NCI-H510A treated with DMSO at 0.1 percent for 48 hours (cell line): Measurements from ENCODE around the gene VEGFB.

Experiments
- DNase-seq: peaks from one replicate; lab custom pipeline; 2025; lab: John Stamatoyannopoulos, UW

VEGFB gene

DNA sequence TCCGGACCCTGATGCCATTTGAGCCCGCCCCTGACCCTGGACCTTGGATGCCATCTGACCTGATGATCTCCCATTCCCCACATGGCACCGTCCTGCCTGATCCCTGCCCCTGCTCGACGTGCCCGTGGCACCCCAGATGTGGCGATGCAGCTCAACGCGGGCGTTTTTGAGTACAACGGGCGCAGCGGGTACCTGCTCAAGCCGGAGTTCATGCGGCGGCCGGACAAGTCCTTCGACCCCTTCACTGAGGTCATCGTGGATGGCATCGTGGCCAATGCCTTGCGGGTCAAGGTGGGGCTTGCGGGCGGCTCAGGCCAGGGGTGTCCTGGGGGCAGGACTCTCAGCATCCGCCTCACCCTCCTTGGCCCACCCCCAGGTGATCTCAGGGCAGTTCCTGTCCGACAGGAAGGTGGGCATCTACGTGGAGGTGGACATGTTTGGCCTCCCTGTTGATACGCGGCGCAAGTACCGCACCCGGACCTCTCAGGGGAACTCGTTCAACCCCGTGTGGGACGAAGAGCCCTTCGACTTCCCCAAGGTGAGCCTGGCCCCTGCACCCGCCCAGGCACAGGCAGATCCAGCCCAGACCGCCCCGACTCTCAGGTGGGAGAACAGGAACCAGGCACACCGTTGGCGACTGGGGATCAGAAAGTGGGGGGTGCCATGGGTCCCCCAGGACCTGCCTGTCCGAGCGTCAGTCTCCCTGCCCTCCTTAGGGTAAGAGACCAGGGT, 28.1 kb downstream of the VEGFB start:
- DNase-seq, result no peak

DNA sequence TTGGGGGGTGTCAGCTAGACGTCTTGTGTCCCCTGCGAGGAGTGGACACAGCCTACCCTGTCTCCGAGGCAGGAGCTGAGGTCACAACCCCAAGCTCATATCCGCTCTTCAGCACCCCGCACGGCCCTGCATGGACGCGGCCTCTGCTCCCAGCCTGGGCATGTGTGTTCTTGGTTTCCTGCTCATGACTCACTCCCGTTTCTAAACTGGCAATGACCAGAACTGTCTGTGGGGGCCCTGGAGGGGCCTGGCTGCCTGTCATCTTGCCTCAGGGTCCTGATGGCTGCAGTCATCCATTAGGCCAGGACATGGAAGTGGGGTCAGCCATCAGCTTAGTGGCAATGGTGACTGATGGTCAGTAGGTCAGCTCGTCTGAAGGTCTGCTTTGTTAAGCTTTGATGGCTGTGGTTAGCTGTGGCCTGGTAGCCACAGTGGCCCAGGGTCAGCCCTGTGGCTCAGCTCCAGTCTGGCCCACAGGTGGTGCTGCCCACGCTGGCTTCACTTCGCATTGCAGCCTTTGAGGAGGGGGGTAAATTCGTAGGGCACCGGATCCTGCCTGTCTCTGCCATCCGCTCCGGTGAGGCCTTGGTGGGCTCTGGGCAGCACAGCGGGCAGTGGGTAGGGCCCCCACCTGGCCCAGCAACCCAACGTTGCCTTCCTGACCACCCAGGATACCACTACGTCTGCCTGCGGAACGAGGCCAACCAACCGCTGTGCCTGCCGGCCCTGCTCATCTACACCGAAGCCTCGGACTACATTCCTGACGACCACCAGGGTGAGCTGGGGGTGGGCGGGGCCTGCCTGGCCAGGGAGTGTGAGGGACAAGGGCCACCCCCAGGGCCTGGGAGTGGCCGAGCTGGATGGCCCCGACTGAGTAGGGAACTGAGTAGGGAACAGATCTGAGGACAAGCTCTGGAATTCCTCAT, 28.9 kb downstream of the VEGFB start:
- DNase-seq, result no peak

DNA sequence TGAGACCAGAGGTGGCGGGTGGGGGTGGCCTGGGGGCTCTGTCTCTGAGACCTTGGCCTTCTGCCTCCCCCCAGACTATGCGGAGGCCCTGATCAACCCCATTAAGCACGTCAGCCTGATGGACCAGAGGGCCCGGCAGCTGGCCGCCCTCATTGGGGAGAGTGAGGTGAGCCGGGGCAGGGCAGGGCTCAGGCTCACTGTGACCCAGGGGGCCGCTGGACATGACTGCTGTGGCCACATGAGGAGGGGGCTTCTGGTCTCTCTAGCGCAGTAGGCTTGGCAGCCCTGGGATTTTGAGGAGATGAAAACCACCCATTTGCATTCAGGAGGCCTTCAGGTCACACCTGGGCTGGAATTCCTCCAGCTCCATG, 29.5 kb downstream of the VEGFB start:
- DNase-seq, result no peak

DNA sequence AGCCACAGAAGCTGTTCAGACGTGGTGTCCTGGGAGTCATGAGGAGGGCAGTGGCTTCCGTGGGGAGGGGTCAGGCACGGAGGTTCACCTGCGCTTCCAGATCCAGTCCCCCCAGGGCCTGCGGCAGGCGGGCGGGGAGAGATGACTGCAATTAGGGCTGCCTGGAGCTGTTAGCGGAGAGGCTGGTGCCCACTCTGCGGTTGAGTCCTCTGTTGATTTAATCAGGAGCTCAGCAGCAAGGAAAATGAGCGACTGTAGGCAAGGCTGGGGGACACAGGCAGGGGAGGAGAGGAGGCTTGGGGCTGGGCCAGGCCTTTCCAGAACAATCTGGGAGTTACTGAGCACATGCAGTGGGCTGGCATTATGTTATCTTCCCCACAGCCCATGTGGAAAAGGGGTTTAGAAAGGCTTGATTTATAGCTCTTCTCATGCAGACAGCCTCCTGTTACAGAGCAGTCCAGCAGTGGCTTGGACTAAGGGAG, 30.0 kb downstream of the VEGFB start:
- no peak for DNase-seq

DNA sequence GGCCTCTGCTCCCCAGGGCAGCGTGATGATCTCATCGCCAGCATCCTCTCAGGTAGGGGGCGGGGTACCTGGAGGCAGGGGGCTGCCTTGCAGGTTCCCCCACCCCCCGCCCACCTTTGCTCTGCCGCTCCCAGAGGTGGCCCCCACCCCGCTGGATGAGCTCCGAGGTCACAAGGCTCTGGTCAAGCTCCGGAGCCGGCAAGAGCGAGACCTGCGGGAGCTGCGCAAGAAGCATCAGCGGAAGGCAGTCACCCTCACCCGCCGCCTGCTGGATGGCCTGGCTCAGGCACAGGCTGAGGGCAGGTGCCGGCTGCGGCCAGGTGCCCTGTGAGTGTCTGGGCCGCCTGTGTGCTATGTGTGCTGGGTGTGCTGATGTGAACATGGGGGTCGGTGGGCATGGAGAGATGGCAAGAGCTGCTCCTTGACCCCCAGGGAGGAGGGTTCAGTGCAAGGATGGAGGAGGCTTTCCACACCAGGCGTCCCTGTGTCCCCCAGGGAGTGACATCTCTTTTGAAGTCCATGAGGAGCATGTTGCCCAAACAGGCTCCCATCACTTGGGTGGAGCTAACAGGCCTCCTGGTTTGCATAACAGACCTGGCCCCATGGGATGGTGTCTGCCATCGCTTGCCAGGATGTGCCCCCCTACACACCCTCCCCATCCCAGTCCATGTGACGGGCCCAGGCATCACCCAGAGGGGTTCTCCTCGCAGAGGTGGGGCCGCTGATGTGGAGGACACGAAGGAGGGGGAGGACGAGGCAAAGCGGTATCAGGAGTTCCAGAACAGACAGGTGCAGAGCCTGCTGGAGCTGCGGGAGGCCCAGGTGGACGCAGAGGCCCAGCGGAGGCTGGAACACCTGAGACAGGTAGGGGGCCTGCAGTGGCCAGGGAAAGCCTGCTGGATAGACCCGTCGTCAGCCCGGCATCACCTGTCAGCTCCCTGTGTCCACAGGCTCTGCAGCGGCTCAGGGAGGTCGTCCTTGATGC, 31.1 kb downstream of the VEGFB start:
- DNase-seq, result no peak

DNA sequence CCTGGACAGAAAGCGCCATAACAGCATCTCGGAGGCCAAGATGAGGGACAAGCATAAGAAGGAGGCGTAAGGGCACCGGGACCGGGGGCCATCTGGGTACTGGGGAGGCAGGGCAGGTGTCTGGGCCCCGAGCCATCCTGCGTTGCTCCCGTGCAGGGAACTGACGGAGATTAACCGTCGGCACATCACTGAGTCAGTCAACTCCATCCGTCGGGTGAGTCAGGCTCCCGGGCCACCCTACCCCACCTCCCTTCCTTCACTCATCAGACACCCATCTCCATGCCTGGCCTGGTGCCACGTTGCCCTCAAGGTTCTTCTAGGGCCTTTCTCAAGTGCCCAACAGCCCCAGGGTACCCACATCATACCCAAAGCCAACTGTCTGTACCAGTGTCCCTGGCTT, 32.0 kb downstream of the VEGFB start:
- DNase-seq, result no peak

DNA sequence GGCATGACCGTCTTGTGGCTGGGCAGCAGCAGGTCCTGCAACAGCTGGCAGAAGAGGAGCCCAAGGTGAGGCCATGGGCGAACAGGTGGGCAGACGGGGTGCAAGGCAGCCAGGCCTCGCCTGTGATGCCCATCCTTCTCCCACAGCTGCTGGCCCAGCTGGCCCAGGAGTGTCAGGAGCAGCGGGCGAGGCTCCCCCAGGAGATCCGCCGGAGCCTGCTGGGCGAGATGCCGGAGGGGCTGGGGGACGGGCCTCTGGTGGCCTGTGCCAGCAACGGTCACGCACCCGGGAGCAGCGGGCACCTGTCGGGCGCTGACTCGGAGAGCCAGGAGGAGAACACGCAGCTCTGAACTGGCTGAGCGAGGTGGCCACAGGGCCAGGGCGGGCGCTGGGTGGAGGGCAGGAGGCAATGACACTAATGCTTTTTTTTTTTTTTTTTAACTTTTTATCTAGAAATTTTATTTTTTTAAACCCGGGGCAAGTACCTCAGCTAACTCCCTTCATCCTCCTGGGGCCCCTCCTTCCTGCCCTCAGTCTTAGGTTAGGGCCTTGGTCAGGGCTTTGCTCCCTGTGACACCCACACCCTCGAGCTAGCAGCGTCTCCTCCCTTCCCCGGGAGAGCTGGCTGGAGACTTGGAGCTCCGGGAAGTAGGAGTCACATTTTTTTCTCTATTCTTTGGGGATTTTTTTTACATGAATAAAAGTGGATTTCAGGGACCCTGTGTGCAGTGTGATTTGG, 33.0 kb downstream of the VEGFB start:
- DNase-seq, result no peak

DNA sequence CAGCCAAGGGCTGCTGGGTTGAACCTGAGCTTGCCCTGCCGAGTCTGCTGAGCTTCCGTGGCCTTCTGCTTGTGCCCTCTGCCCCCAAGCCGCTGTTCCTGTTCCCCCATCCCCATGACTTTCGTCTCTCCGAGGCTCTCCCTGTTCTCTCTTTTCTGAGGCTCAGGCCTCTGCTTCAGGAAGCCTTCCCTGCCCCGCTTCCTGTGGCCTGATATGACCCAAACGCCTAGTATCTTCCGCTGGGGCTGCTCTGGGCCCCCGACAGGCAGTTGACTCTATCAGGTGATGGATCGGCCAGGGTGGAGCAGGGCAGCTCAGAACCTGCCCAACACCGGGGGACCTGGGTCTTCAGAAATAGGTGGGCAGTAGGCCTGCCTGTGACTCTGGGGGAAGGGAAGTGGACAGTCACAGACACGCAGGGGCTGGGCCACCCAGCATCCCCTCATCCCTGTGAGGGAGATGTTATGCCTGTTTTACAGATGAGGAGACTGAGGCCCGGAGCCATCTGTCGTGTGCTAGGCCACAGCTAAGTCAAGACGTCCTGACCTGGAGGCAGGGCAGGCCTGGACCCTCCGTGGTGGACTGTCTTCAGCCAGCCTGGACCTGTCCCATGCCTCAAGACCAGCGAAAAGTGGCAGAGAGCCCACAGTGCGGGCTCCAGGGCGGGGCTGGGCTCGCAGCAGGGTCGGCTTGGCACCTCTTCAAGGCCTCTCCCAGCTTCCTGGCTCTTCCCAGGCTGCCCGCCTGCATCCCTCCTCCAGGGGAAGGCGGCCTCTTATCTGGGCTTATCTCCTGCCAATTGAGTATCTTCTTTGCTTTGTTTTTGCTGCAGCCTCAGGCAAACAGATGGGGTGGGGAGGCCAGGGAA, 33.9 kb downstream of the VEGFB start:
- DNase-seq, result no peak

DNA sequence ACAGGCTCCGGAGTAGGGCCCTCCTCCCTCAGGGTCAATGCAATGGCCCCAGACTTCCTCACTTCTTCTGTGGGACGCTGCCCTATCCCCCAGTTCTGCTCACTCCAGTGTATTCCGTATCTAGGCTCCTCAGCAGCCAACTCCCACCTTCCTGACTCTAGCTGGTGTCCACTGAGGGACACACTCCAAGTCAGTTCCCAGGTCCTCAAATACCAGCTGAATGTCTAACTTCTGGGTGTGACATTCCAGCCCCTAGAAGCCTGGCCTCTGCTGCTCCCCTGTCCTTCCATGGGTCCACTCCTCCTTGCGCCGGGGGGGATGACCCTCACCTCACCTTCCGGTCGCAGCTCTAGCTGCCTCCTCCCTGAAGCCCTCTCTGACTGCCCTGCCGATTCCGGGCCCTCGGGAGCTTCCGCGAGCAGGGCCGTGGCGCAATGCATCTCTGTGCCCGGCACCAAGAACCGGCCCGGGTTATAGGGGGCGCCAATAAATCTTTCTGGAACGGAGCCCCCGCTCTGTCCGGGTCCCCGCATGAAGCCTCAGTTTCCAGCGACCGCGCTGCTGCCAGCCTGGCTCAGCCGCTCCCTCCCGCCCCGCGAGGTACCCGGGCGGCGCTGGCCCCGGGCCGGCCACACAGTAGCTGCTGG, 34.6 kb downstream of the VEGFB start:
- DNase-seq, result peak; percentile 41

DNA sequence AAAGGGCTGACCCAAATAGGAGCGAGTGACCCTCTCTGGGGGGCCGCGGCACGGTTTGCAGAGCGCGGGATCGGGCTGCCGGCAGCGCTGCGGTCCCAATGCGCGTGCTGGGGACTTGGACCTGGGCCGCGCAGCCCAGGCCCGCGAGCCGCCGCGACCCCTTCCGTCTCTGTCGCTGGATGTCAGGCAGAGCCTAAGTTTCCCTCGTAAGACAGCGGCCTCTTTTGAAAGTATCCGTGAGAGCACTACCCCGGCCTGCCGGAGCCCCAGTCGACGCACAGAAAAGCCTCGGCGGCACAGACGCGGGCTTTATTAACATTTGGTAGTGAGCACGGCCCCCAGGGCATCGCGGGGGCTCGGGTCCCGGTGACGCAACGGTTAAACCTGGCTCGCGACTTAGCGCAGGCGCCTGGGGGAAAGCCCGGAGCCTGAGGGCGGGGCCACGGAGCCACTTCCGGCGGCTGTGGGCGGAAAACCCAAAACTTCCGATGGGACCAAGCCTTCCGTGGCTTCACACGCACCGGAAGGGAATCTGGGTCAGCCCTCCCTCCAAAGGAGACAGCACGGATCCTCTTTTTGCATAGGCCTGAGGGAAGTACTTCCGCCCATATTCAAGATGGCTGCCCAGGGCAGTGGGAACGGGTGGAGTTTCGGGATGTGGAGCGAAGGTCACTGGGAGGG, 35.3 kb downstream of the VEGFB start:
- peak; percentile 98 for DNase-seq

DNA sequence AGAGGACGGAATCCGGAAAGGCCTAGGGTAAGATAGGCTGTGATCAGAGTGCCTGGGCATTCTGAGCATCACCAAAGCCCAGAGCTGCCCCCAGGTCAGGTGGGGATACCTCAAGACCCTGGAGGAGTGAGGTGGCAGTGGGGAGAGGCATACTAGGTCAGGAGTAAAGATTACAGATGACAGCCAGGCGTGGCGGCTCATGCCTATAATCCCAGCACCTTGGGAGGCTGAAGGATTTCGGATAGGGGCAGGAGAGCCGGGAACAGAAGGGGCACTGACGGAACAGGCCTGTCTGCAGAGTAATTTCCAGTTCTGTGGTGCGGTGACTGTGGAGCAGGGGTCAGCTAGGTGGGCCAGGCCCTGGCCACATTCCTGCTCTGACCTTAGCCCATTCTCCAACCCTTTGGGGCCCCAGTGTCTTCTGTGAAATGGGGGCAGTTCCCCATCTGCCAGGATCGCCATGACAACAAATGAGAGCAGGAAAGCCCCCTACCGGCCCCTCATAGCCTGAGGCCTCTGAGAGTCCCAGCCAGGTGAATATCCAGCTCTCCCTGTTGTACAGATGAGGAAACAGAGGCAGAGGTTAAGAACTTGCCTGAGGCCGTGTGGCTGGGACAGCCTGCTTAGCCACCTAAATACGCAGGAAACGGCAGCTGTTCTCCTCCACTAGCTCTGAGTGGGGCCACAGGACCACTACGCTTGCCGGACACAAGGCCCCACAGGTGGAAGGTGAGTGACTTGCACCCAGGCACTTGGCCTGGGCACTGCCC, 40.8 kb downstream of the VEGFB start:
- DNase-seq, result no peak

DNA sequence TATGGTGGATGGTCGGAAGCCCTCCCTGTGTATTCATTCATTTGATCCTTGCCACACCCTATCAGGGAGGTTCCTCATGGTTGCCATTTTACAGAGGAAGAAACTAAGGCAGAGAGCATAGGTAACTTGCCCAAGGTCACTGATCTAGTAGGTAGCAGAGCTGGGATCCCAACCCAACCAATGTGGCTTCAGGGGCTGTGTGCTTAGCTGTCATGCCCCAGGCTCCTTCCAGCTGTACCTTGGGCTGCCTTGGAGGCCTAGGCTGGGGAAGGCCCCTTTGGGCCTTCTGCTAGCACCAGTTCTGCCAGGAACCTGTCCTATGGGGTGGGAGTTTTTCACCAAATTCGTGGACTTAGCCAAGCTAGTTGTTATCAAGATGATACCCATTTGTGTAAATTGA, 41.5 kb downstream of the VEGFB start:
- no peak for DNase-seq

DNA sequence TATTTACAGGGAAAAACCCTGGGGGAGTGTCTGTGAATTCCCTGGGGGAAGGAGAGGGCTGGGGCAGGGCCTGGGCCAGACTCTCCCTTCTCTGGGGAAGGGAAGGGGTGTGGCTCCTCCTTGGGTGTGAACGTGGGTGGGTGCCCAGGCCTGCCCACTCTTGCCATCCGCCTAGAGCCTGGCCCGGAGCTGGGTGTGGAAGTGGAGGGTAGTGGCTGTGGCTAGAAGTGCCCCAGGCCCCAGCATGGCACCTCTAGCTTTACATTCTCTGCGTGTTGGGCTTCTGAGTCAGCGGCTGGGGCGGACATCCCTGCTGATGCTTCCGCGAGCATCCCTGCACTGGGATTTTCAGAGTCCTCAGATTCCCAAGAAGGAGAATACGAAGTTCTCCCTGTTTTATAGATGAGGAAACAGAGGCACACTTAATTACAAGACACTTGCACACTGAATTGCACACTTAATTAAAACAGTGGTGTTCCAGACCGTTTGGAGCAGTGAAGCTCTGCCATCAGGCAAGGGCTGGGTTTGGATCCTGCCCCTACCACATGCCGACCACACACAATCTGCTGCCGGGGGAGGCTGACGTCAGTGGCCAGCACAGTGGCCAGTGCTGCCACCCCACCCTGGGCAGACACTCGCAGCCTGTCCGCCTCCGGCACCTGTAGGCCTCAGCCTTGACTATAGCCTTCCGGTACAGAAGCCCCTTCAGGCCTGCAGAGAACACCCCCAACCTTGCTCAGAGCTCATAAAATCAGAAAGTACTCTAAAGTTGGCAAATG, 42.5 kb downstream of the VEGFB start:
- no peak for DNase-seq

DNA sequence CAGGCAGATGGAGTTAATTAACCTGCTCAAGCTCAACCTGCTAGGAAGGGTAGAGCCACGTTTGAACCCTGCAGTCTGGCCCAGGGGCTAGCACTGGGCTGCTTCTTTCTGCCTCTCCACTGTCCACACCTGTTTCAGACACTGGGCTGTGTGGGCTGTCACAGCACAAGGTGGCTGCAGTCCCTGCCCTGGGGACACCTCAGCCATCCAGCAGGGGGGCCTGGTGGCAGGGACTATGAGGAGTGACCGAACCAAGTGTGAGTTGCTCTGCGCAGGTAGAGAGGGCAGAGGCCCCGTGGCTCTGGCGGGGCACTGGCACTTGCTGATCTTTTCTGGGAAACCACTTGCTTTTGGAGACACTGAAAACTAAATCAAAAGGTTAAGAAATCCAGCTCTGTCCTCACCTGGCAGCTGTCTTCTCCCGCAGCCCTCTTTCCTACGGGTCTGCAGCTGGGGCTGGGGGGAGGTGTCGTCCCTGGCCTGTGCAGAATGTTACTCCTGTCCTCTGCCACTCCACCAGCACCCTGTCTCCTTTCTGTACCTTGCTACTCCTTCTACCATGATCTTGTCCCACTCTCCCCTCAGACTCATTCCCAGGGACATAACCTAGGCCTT, 44.3 kb downstream of the VEGFB start:
- DNase-seq, result no peak

DNA sequence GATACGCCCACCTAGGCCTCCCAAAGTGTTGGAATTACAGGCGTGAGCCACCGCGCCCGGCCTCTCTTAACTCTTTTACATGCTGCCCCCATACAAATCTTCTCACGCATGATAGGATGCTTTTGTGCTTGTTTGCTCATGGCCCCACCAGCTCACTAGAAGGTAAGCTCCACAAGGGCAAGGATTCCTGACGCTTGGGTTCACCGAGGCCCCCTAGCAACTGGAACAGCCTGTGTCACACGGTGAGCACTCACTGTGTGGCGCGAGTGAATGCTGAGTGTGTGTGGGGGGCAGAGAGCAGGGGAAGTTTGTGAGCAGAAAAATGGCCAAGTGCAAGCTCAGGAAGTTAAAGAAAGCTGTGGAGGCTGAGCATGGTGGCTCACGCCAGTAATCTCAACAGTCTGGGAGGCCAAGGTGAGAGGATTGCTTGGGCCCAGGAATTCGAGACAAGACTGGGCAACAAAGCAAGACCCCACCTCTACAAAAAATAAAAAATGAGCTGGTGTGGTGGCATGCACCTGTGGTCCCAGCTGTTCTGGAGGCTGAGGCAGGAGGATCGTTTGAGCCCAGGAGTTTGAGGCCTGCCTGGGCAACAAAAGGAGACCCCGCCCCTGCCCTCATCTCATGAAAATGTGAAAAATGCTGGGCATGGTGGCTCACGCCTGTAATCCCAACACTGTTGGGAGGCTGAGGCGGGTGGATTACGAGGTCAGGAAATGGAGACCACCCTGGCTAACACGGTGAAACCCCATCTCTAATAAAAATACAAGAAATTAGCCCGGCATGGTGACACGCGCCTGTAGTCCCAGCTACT, 47.8 kb downstream of the VEGFB start:
- no peak for DNase-seq

DNA sequence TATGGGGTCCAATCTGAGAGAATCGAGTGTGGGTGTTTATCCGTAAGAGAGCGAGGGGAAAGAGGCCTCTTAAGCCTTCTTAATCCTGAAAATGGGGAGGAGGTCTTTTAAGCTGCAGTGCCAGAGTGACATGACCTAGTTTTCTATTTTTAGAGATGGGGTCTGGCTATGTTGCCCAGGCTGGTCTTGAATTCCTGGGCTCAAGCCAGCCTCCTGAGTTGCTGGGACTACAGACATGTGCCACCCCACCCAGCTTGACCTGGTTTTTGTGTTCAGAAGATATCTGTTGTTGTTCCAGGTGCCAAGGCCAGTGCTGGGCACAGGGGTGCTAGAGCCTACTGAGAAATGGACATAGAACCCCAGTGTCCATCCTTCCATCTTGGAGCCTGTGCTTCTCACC, 48.7 kb downstream of the VEGFB start:
- DNase-seq, result no peak
